Activated CD8-positive, alpha-beta memory T cell treated with anti-CD3 and anti-CD28 coated beads for 48 hours (primary cell): ENCODE data around the gene TRIP11.

Experiments used
- DNase-seq, 3 experiments: peaks; one replicate each; pipeline ENCODE4 v3.0.0-alpha.2; 2020; ENCODE audit warnings: low read depth in 2 of 3, low spot score in 2 of 3

TRIP11 gene

DNA sequence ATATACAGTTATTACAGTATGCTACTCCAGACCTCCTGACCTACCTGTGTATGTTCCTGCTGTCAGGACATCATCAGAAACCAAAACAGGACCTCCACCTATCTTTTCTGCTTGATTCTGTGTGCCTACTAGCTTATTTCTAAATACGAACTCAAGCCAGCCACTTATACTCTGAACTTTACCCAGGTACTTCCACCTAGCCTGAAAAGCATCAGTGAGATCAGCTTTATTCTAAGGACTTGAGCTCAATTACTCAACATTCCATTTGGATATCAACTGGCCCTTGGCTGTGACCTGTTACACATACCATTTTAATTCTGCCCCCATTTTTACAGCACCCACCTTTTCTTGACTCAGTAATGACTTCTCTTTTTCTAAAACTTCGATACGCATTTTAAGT, 29.2 kb downstream of the TRIP11 start:
- no peak for DNase-seq

DNA sequence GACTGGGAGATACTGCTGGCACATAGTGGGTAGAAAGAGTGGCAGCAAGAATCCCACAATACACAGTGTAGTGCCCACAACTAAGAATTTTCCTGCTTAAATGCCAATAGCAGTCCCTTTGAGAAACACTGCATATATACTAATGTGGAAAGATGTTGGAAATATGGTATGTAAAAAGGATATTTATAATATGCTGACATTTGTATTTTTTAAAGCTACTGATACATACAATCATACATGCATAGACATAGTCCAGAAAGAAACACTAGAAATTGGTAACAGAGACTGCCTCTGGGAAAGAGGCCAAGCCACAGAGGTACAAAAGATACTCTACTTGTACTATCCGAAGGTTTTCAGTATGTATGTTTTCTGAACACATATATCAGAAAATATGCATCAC, 30.3 kb downstream of the TRIP11 start:
- no peak for DNase-seq

DNA sequence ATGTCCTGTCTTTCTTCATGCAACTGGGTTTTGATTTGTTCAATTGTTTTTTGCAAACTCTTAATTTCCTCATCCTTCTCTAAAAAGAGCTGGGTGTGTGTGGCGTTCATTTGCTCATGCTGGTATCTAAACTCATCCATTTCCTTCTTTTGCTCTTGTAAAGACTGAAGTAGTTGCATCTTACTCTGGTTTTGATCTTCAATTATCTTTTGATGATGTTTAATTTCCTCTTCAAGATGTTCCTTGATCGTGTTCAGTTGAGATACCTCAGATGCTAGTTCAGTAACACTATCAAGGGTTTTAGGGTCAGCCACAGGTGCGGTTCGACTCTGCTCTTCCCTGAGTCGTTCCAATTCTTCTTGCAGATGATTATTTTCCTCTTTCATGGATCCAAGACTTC, 34.8 kb downstream of the TRIP11 start:
- no peak for DNase-seq

DNA sequence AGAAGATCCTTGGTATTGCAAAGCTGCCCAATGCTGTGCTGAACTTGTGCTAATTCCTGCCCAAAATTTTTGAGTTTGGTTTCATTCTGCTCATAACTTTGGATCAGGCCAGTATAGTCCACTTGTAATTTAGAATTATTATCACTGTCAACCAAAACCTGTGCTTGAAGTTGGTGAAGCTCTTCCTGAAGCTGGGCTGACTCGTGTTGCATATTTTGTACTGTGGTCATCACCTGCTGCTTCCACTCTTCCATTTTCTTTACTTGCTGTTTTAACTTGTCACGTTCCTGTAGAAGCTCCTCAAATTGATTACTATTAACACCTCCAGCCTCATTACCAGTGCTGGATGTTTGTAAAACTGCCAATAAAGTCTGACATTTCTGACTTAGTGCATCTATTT, 35.8 kb downstream of the TRIP11 start:
- DNase-seq = no peak

DNA sequence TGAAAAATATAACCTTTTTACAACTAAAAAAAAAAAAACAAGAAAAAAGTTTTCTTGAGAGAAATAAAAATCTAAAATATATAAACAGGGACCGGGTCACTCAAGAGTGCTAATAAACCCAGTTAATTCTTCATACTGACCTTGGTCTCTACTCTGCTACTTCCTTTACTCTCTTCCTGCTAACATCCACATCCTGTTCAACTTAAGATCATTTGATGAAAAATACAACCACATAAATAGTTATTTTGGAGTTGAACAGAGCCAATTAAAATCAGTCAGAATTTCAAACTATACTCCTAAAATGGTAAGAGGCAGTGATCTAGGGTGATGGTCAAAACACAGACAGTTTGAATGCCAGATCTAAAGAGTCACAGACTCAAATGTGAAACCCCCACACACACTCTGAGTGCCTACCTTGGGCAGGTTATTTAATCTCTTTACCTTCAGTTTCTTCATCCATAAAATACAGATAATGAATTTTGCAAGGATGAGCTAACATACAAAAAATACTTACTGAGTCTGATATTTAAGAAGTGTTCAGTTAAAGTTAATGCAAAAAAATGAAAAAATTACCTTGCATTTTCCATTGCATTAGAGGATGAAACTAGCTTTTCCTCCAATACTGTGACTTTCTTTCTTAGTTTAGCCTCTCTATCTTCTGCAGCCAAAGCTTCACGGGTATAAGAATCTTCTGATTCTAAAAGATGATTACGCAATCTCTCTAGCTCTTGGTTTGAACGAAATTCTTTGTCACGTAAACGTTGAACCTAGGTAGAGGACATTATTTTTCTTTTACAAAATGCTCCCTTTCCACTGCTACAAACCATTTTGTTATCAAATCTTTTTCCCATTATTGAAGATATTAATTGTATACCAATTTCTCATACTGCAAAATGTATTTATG, 40.9 kb downstream of the TRIP11 start:
- no peak for DNase-seq

DNA sequence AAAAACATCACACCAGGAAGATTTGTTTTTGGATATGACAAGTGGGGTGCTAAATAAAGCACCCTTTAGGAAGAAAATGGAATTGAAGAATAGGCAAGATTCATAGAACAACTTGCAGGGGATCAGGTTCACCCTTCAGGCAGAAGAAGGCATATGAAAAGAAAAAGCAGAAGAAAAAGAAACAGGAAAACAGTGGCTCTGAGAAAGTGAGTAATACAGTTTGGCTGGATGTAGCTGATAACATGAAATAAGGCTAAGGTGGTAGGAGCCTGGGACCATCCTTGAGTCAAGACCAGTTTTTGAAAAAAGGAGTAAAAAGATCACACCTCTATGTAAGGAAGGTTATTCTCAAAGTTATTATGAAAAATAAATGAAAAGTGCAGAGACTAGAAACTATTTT, 42.4 kb downstream of the TRIP11 start:
- no peak for DNase-seq

DNA sequence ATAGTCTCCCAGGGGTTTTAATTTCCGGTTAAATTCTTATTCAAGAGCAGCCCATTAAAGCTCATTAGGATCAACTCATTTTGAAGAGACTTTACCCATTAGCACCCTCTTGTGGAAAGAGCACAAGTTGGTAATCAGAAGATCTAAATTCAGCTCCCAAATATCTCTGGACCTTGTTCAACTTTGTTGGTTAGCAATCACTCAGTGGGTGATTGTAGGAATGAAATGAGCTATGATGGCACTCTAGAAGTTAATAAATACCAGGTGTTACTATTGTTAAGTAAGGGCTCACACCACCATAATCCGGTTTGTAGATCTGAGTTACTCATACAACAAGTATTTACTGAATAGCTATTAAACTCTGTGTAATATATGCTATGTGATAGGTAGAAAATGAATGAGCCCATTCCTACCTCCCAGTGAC, 42.9 kb downstream of the TRIP11 start:
- DNase-seq = no peak

DNA sequence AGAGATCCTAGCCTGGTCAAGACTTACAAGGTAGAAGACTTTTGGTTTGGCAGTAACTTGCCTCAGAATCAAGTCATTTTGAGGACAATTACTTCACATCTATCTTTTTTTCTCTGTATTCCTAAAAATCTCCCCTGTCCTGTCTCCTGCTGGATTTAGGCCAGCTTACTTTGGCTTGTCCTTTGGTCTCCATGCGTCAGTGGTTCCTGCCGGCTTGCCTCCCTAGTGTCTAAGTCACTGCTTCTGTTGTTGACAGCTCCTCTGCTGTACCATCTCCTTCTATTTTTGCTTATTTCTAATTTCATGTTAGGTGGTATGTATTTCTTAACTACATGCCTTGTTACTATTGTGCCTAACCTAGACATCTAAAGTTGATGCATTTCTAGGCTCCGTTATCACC, 52.7 kb downstream of the TRIP11 start:
- no peak for DNase-seq

DNA sequence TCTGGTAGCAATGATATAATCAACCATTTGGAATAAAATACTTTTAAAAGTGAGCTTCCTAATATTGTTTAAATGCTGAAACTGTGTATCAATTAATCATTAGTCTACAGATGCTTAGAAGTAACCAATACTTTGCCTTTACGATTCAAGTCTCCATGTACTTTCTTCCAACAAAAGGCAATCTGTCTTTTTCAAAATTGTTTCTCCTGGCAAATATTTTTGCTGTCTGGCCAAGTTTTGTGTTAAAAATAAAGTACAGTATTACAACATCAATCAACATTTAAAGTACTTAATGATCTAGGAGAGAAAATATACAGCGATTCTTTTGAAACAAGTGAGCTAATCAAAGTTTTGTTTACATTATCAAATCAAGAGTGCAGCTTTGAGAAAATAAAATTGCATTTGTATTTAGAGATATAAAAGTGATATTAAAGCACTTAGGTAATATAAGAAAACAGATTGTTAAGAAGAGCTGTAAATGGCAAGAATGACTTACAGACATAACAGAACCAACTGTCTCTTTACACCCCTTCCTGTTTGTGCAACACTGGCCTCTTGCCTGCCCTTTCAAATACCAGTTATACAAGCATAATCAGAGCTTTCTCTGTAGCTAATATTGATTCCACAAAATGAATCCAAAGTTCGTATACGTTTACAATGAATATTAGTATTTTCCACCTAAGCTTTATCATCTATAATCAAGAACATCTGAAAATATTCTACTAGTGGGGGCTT, 54.2 kb downstream of the TRIP11 start:
- DNase-seq = no peak

DNA sequence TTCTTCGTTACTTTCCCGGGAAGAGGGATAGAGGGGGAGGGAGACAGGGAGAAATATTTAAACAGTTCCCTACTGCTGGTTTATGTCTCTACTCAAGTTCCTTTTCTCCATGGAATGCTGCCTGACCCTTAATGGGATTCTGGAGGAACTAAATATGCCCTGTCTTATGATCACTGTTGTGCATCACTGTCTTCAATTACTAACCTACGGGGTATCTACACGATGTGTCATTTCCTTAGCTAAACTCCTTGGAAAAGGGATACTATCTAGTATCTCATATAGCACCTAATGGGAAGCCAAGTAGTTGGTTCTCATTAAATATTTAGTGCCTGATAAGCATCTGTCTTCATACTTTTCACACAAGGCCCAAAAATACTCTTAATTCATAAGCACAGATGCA, 54.9 kb downstream of the TRIP11 start:
- DNase-seq = no peak

DNA sequence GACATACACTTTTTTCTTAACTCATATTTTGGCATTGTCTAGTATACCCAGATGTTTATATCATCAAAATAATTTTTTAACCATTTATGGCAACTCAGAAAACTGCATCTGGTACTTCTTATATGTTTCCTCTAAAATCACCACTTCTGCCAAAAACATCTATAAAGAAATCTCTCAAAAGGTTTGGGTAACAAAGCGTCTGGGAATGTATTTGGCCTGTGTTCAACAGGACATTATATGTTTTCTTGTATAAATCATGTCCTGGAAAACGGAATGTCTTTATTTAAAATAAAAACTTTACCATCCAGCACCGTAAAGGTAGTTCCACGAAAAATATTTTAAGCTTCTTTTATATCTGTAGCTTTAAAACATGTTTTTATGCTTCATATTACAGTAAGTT, 56.3 kb downstream of the TRIP11 start:
- no peak for DNase-seq

DNA sequence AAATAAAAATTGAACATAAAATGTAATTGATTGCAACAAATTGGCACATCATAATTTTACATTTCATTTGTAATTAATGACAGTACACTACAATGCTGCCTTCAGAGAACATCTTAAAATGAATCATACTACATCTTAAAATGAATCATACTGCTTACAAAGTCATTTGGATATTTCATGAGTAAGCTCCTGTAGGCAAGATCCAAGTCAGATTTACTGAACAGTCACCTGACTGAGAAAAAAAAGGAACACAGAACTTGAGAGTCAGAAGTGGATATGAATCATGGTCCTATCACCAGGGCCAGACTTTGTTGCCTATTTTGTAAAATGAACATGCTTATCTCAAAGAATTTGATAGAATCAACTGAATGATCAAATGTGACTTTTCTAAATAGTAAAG, 59.7 kb downstream of the TRIP11 start:
- no peak for DNase-seq

DNA sequence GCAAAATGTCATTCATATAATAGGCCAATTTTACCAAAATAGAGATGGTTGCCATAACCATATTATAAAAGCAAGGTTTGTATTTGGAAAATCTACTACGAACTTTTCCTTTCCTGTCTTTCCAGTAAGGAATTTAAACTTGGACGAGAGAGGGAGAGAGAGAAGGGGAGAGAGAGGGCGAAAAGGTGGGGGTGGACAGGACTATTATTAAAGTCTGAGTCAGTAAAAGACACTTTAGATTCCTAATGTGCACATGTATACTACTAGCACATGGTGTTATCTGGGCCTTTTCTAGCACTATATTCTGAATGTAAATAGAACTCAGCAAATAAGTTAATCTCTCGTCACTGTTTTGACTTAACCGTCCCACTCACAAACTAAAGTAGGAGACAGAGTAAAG, 62.0 kb downstream of the TRIP11 start:
- DNase-seq = no peak

DNA sequence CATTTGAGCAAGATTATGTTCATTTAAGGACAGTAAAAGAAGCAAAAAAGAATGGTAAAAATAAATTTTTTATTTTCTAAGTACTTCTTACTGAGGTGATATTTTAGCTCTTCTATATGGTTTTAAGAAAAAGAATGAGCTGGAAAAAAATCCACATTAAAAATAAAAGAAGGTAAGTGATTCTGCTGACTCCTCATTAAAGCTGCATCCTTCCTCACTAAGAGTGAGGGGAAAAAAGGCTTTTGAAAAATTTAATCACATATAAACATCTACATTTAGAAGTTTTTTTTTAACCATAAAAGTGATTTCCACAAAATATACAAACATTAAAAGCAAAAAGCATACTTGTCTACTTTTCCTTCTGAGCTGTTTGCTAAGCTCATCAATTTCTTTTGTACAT, 64.1 kb downstream of the TRIP11 start:
- no peak for DNase-seq

DNA sequence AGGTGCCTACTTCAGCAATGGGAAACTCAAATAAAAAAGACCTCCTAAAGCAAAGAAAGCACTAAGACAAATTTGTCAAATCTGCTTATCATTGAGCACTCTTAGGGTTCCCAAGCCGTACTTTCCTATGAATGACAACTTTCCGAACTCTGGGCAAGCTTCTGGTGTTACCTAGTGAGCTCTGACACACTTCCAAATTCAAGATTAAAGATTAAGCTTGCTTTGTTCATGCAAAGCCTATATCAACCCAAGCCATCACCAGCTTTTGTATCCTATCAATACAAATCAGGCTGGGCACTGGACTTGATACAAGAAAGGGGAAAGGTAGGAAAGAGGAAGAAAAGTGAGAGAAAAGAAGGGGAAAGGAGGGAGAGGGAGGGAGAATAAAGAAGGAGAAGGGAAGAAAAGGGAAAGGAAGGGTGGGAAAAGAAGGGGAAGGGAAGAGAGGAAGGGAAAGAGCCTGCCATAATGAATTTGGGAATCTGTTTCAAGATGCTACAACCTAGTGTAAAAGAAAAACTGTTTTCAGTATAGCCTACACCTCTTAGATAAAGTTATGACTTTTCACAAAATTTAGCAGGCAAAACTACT, 68.6 kb downstream of the TRIP11 start:
- DNase-seq = no peak

DNA sequence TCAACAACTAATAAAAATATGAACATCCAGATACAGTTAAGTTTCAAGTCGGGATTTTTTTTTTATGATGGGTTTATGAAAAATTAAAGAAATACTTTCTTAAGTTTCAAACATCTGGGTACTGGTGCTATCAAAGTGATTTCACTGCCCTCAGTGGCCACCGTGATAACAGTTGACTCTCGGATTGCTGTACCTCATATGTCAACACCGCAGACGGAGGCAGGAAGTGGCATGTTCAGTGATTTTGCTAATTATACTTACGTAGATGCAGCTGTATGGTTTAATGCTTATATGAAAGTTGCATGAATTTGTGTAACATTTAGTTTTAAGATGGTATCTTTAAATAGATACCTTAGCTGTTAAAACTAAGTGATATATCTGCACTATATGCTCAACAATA, 71.6 kb downstream of the TRIP11 start:
- DNase-seq = no peak

DNA sequence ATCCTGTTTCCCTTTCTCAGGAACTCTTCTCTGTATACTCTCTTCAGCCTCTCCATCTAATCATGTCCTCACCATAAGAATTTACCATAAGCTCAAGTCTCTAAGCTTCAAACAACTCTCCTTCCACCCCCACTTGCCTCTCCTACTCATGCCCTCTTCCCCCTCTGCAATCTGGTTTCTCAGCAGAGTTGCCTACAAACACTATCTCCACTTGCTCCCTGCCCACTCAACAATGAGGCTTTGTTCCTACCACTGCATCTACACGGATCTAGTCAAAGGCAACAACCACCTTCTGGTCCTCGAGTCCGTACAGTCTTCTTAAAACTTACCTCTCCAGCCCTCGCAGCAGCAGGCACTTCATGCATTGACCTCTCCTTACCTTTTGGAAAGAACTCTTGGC, 75.1 kb downstream of the TRIP11 start:
- no peak for DNase-seq

DNA sequence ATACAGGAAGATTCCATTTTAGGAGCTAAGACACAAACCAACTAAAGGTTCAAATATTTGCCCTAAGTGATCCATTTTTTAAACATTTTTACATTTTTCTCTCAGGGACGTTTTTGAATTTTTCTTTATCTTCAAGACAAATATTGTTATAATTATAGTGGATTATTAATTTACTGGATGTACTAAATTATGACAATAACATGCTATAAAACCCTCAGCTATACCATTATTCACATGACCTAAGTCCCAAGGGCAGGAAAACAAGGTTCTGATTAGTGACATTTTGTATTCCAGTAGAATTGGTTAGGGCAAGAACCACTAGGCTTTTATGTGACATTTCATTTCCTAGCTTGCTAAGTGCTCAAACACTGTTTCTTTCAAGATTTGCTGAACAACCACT, 75.8 kb downstream of the TRIP11 start:
- DNase-seq = no peak

DNA sequence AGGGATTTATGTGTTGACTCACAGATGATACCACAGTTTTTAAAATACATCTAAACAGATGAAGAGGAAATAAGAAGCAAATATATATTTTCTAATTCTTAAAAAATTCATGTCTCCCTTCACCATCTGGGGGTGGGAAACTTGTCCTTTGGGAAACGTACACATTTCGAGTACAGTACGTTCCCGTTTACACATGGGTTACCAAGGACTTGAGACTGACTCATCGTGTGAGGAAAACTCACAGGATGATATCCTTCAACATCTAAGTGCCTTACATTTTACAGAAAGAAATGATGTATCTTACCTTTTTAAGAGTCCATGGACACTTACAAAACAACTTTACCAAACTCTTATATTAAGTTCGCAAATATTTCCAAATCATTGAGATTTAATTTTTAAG, 76.4 kb downstream of the TRIP11 start:
- no peak for DNase-seq

DNA sequence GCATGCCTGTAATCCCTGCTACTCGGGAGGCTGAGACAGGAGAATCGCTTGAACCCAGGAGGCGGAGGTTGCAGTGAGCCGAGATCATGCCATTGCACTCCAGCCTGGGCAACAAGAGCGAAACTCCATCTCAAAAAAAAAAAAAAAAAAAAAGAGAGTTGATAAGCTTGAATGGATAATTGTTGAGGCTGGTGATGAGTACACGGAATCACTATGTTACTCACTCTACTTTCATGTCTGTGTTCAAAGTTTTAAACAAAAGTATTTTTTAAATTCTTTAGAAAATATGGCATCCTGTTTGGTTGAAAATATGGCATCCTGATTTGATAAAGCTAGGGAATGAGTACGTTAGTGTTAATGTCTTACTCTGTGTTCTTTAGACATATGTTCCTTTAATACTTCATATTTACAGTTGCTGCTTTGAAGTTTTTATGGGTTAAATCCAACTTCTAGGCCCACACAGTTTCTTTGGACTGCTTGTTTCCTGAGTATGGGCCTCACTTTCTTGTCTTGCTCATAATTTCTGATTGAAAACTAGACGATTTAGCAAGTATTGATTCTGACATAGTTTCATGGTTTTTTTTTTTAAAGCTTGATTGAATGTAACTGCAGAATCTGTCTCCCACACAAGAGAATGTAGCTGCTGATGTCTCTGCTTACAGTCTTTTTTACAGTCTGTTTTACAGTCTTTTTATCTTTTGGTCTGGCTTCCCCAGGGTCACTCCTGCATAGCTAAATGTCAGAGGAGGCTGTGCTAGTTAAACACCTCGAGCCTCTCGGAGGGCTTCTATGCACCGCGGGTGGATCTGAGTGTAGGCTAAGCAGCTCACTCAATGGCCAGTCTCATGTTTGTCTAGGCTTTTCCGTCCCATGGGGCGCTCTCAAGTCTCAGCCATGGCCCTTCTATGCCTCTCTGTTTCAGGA, 78.3 kb downstream of the TRIP11 start:
- no peak for DNase-seq

DNA sequence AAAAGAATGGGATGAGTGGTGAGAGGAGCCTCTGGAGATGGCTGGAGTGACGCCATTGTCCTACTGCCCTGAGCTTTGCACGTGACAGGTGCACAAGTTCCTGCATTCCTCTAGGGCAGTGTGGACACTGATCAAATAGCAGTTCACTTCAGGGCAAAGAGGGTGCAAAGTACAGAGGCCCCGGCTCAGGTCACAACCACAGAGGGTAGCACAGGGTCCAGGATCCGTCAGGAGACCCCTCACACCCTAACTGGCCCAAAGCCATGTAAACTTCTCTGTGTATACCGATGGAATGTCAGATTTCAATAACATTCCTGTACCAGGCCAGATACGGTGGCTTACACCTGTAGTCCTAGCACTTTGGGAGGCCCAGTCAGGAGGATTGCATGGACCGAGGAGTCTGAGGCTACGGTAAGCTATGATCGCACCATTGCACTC, 82.0 kb downstream of the TRIP11 start:
- no peak for DNase-seq
